ENCODE measurements around the gene CCDC146. TPM values are rescaled to one million over a fixed set of nuclear protein-coding genes. Genes with fewer than 3 reads are reported as not detected.
A peak's percentile ranks its signal among the peaks of the same experiment; 100 is the strongest.

CCDC146 gene
- polyA plus RNA-seq, 3 donors = 0.08 to 7.2 (median 0.40) TPM

DNA sequence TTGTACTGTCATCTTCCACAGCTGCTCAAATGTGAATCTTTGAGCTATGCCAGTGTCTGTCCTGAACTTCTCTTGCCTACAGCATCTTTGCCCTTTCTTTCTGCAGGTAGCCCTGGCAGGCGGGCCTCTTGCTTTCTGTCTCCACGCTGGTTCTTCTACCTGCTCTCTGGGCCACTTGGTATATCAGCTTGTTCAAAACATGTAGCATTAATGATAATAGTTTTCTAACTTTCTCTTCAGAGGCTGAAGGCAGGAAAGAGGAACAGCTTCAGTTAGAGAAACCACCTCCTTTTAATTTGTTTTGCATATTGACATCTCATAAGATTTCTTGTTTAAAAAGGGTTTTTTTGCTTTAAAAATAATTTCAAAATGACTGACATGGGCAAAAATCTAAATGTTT is 78.1 kb downstream of the CCDC146 start:
- no peak for TF ChIP-seq CTCF (IDR thresholded peaks at IDR 0.05)
- H3K9me3 Mint-ChIP-seq = no peaks in the 10 kb centered on the region
- Histone ChIP-seq H4K20me1 (ENCODE audit: insufficient read depth, low read length) (peaks cover 32% of the 10 kb centered on the region), H3K9me3 (replicated peaks in 1 of 2; ENCODE audit: control insufficient read depth in 1 of 2, insufficient read depth in 1 of 2, low read length in 2 of 2) (no peaks in the 10 kb centered on the region), H3K4me3 (replicated peaks in 1 of 3; ENCODE audit: low read depth in 2 of 3, low read length in 3 of 3) (peak overlapping the region; percentile 89 to 100 (median 99)), H3K79me2 (ENCODE audit: insufficient read depth, low read length) (peaks cover 55% of the 10 kb centered on the region), H3K27me3 (ENCODE audit: control insufficient read depth in 2 of 2, insufficient read depth in 2 of 2, low read length in 2 of 2) (no peaks in the 10 kb centered on the region), H2AFZ (ENCODE audit: insufficient read depth, low read depth, low read length, poor library complexity, severe bottlenecking) (peak overlapping the region; percentile 71), H3K27ac (ENCODE audit: low read depth in 1 of 2, low read length in 2 of 2) (peak overlapping the region; percentile 78 to 88), H3K9ac (ENCODE audit: insufficient read depth, low read length, poor library complexity, severe bottlenecking) (peak overlapping the region; percentile 70), H3K4me1 (ENCODE audit: control insufficient read depth in 1 of 2, insufficient read depth in 2 of 2, low read length in 2 of 2) (peaks cover 13 to 30% of the 10 kb centered on the region in 2 donors), H3K36me3 (replicated peaks in 1 of 2; ENCODE audit: control insufficient read depth in 1 of 2, insufficient read depth in 2 of 2, low read length in 2 of 2) (peaks cover 12 to 15% of the 10 kb centered on the region in 2 donors), H3K4me2 (replicated peaks; ENCODE audit: extremely low read depth, low read length, poor library complexity, severe bottlenecking) (peak overlapping the region; percentile 95)
- H3K4me3 Mint-ChIP-seq = peak overlapping the region; percentile 96 to 100
- H3K4me1 Mint-ChIP-seq = peaks cover 45% of the 10 kb centered on the region
- peaks cover 0 to 2% (median 1%) of the 10 kb centered on the region in 3 donors for H3K27me3 Mint-ChIP-seq (ENCODE audit: low read depth in 3 of 3)
- no peak for DNase-seq
- WGBS (ENCODE audit: insufficient coverage) = no CpG with 5 or more reads among the region's 2 CpGs
- peaks cover 20 to 24% of the 10 kb centered on the region in 2 donors for H3K36me3 Mint-ChIP-seq
- H3K27ac Mint-ChIP-seq = peak overlapping the region; percentile 86 to 95 (median 93)
- intact Hi-C loops (cut with micrococcal nuclease) = no loop called here

GRCh38 chr7:77202481-77202976 is 80.1 kb downstream of the CCDC146 start:
- H3K4me1 Mint-ChIP-seq = peaks cover 36% of the 10 kb centered on the region

More at GRCh38 chr7:77202481-77202976, 80.1 kb downstream of the CCDC146 start:
- H3K4me1 ChIP-seq (ENCODE audit: control insufficient read depth in 1 of 2, insufficient read depth in 2 of 2, low read length in 2 of 2) = peaks cover 13 to 30% of the 10 kb centered on the region in 2 donors
- no peak for TF ChIP-seq CTCF (IDR thresholded peaks at IDR 0.05)
- DNase-seq = no peak
- Mint-ChIP-seq H3K27me3 (ENCODE audit: low read depth in 3 of 3) (peaks cover 0 to 1% (median 0%) of the 10 kb centered on the region in 3 donors), H3K4me3 (no peak overlapping the region), H3K9me3 (no peaks in the 10 kb centered on the region), H3K27ac (no peak overlapping the region), H3K36me3 (peaks cover 10% of the 10 kb centered on the region in 2 donors)
- H2AFZ ChIP-seq (ENCODE audit: insufficient read depth, low read depth, low read length, poor library complexity, severe bottlenecking) = no peak overlapping the region
- no peaks in the 10 kb centered on the region for H3K9me3 ChIP-seq (replicated peaks in 1 of 2; ENCODE audit: control insufficient read depth in 1 of 2, insufficient read depth in 1 of 2, low read length in 2 of 2)
- peaks cover 35% of the 10 kb centered on the region for H3K79me2 ChIP-seq (ENCODE audit: insufficient read depth, low read length)
- no CpG with 5 or more reads among the region's 4 CpGs for WGBS (ENCODE audit: insufficient coverage)
- no peaks in the 10 kb centered on the region for H3K27me3 ChIP-seq (ENCODE audit: control insufficient read depth in 2 of 2, insufficient read depth in 2 of 2, low read length in 2 of 2)
- H3K9ac ChIP-seq (ENCODE audit: insufficient read depth, low read length, poor library complexity, severe bottlenecking) = no peak overlapping the region
- intact Hi-C loops (cut with micrococcal nuclease) = no loop called here
- no peaks in the 10 kb centered on the region for H3K36me3 ChIP-seq (replicated peaks in 1 of 2; ENCODE audit: control insufficient read depth in 1 of 2, insufficient read depth in 2 of 2, low read length in 2 of 2)
- no peak overlapping the region for H3K27ac ChIP-seq (ENCODE audit: low read depth in 1 of 2, low read length in 2 of 2)
- peaks cover 12% of the 10 kb centered on the region for H4K20me1 ChIP-seq (ENCODE audit: insufficient read depth, low read length)
- H3K4me3 ChIP-seq (replicated peaks in 1 of 3; ENCODE audit: low read depth in 2 of 3, low read length in 3 of 3) = no peak overlapping the region
- no peak overlapping the region for H3K4me2 ChIP-seq (replicated peaks; ENCODE audit: extremely low read depth, low read length, poor library complexity, severe bottlenecking)
